NK-92 treated with Interleukin-12 subunit alpha and Interleukin-12 subunit beta, amount 100 ng/mL, for 24 hours (cell line): ENCODE data around the gene FCN1.
"Not testable (repeated sequence)": the region's sequence is repeated elsewhere in the genome, so short reads cannot be mapped to it uniquely, and the experiment has no call there.

ENCODE experiments used
- DNase-seq: peaks from one replicate; lab custom pipeline; 2025; lab: John Stamatoyannopoulos, UW

The FCN1 gene

GRCh38 chr9:134871697-134872340 lies 45.9 kb downstream of the FCN1 start:
- no peak for DNase-seq

GRCh38 chr9:134870746-134871662 lies 46.7 kb downstream of the FCN1 start:
- no peak for DNase-seq

- no peak for DNase-seq
These were observed 47.4 kb downstream of the FCN1 start for GRCh38 chr9:134870301-134870694.

- no peak for DNase-seq
These were observed 48.0 kb downstream of the FCN1 start for GRCh38 chr9:134869554-134870300.

- DNase-seq: no peak
These were observed 48.8 kb downstream of the FCN1 start for GRCh38 chr9:134868751-134869553.

GRCh38 chr9:134867917-134868750 lies 49.6 kb downstream of the FCN1 start:
- no peak for DNase-seq

- DNase-seq: no peak
These were observed 52.9 kb downstream of the FCN1 start for GRCh38 chr9:134864821-134865190.

GRCh38 chr9:134863941-134864820 lies 53.5 kb downstream of the FCN1 start:
- no peak for DNase-seq

GRCh38 chr9:134863306-134863902 lies 54.3 kb downstream of the FCN1 start:
- DNase-seq: no peak

- DNase-seq: no peak
These were observed 55.9 kb downstream of the FCN1 start for GRCh38 chr9:134861595-134862334.

GRCh38 chr9:134860510-134860909 lies 57.2 kb downstream of the FCN1 start:
- DNase-seq: no peak

GRCh38 chr9:134858051-134858841 lies 59.5 kb downstream of the FCN1 start:
- DNase-seq: no peak

GRCh38 chr9:134857451-134857850 lies 60.3 kb downstream of the FCN1 start:
- not testable (repeated sequence) for DNase-seq

- no peak for DNase-seq
These were observed 61.8 kb downstream of the FCN1 start for GRCh38 chr9:134855900-134856377.
